ENCODE measurements around the gene CTNNBL1. TPM values are rescaled to one million over a fixed set of nuclear protein-coding genes. Genes with fewer than 3 reads are reported as not detected.
A peak's percentile ranks its signal among the peaks of the same experiment; 100 is the strongest.
"Not testable (repeated sequence)": the region's sequence is repeated elsewhere in the genome, so short reads cannot be mapped to it uniquely, and the experiment has no call there.

CTNNBL1 gene
- total RNA-seq, 1 donor from 2014 or later, result 63.4 TPM

DNA sequence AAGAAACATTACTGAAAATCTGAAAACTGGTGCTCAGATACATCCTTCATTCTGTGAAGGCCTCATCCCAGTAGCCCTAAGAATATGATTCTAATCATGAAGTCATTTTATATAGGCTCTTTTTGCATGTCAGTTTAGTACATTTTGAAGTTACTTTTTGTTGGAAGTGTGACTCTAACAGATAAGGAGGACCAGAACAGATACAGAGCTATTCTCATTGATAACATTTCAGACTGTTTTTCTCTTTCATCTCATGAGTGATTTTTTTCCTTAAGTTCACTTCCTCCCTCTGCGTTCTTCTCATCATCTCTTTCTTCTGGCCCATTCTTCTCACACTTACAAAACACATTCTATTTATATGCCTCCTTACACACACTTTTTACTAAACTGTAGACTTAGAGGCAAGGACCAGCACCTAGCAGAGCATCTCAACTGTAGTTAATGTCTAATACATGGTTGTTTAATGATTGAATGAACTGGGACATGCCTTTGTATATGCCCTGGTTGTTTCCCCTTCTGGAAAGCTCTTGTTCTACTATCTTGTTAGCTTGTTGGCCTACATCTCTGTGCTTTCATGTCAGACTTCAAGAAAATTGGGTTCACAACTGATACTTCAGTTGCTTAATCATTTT is 8.7 kb downstream of the CTNNBL1 start:
- ATAC-seq, result no peak
- intact Hi-C loops (cut with micrococcal nuclease), result no loop called here
- DNase-seq, result no peak

DNA sequence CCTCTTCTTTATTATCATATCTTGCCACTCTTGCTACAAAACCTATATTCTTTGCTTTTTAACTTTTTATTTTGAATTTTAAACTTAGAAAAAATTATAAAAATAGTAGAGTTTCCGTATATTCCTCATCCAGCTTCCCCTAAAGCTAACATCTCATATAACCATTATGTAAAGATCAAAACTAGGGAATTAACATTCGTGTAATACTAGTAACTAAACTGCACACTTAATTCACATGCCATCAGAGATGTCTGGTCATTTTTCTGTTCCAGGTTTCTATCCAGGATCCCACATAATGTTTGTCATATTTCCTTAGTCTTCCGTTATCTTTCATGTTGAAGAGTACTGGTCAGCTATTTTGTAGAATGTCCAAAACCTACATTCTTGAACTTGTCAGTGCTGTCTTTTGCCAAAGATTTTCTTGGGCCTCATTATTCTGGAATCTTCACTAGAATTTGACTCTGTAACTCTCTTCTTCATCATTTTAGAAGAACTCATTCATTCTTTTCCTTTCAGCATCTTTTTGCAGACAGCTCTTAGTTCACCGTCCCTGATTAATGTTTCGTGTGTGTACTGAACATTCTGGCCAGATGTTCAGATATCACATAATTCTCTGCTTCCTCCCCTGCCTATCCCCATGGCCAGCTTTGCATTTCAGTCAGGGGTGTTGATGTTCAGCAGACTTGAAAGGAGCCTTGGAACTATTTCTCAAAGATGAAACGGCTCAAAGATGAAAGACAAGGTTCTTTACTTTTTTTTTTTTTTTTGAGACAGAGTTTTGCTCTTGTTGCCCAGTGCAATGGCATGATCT is 9.4 kb downstream of the CTNNBL1 start:
- ATAC-seq, result no peak
- intact Hi-C loops (cut with micrococcal nuclease), result no loop called here
- no peak for DNase-seq

DNA sequence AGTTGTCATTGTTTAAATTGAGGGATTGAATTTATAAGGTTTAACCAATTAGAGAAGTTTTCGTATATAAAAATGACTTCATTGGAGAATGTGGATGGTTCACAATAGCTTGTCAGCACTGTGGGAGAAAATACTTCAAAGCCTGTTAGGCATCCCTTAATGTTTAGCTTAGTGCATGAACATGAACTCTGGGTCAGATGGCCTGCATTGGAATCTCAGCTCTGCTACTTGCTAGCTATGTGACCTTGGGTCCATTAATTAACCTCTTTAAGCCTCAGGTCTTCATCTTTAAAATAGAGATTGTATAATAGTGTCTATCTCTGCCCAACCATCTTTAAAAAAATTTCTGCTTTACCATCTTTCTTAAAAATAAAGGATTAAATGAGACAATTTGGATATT is 11.1 kb downstream of the CTNNBL1 start:
- ATAC-seq (no peak), DNase-seq (no peak)
- intact Hi-C loops (cut with micrococcal nuclease), result no loop called here

DNA sequence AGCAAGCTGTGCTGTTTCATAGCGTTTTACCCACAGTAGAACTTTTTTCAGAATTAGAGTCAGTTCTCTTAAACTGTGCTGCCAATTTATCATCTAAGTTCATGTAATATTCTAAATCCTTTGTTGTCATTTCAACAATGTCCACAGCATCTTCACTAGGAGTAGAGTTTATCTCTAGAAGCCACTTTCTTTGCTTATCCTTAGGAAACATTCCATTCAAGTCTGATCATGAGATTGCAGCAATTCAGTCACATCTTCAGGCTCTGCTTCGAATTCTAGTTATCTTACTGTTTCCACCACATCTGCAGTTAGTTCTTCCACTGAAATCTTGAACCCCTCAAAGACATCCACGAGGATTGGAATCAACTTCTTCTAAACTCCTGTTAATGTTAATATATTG is 12.5 kb downstream of the CTNNBL1 start:
- intact Hi-C loops (cut with micrococcal nuclease), result no loop called here
- no peak for ATAC-seq

DNA sequence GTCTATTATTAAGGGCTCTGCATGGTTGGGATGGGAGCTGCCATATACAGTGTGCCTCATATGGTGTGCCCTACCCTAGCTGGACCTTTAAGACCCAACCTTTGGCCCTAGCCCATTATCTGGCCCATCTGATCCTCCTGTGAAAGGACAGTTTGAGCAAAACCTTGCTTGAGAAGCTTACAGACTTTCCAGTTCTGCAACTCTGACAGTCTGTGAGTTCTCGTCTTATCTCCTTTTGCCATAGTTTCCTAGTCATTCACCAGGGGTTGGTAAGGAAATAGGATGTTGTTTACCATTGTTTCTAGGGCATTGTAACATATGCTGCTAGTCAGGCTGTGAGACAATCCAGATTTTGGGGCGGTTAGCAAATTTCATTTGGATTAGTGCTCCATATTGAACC is 17.2 kb downstream of the CTNNBL1 start:
- no peak for DNase-seq
- no peak for ATAC-seq
- intact Hi-C loops (cut with micrococcal nuclease), result no loop called here

More for the DNA sequence above, 12.5 kb downstream of the CTNNBL1 start:
- no peak for DNase-seq

DNA sequence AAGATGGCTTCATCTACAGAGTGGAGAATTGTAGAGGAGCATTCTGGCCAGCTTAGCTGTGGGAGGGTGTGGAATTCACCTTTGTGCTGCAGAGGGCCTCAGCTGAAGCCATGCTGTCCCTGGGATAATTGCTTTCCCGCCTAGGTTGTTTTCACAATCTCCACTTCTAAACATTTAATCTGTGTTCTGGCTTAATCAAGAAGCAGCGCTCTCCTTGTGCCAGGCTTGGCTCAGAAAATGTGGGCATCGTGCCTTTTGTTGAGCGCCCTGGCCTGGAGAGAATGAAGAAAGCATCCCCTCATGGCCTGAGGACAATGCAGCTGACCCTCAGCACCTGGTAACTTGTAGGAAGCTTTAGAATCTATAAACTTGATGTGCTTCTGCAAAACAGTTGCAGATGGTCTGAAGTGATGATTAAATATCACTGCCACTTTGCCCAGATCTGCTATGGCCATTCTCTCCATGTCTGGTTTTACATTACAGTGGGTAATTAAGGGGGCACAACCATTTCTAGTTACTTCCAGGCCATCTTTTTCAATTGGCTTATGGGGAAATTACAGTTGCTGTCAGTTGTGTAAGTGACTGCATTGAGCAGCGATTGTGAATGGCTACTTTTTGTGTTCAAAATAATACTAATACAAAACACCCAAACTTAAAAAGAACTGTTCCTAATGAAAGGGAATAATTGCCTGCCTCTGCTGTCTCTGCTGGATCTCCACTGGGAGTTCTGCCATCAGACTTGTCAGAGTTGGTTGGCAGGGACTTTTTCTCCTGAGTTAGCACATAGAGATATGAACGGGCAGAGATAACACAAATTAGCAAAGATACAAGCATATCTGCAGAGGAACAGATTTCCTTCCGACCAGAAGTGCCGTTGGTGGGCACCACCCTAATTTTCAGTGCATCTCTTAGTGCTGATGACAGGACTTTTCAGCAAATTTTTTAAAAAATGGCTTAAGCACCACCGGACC is 18.4 kb downstream of the CTNNBL1 start:
- ATAC-seq (peak; percentile 83), DNase-seq (peak; percentile 56)
- intact Hi-C loops (cut with micrococcal nuclease), result no loop called here

DNA sequence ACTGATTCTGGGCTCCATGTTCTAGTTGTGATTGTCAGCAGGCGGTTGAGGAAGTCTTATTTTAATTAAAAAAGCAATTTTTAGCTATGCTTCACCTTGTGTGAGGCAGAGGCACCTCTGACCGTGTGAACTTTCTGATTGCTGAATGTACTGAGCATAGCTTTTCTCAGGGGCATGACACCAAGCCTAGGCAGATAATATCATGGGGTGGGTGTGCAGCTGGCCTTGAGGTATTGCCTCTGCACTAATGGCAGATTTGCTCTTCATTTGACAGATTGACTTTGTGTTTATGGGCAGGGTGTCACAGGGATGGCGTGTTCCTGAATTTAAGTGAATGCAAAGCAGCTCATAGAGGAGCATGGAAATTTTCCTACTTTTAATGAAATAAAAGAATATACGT is 19.6 kb downstream of the CTNNBL1 start:
- ATAC-seq (no peak), DNase-seq (no peak)
- intact Hi-C loops (cut with micrococcal nuclease), result no loop called here

DNA sequence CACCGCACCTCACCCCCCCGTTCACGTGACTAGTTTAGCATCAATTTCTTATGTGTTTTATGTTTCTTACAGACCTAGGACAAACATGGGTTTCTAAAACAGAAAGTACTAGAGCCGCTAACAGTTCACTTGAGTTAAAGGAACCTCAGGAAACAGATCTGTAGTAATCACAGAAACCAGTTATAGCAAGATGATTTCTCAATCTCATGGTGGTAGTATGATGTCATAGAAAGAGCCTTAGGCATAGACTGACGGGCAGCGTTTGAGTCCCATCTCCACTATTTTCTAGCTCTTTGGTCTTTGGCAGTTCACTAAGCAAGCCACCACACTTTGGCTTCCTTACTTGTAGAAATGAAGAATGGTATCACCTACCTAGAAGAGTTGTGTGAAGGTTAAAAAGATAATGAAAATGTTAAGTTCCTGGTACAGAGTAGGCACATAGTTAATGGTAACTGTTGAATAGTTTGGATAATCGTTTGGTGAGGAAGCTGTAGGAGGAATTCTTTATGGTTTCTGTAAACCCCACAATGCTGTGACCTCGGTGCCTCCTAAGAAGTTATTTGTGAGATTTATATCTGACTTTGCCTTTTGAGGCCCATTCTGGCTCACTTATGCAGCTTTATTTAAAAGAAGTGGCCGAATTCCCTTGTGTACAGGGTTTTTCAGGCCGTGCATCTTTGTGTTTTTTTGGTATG is 21.3 kb downstream of the CTNNBL1 start:
- intact Hi-C loops (cut with micrococcal nuclease), result no loop called here
- DNase-seq (no peak), ATAC-seq (no peak)

DNA sequence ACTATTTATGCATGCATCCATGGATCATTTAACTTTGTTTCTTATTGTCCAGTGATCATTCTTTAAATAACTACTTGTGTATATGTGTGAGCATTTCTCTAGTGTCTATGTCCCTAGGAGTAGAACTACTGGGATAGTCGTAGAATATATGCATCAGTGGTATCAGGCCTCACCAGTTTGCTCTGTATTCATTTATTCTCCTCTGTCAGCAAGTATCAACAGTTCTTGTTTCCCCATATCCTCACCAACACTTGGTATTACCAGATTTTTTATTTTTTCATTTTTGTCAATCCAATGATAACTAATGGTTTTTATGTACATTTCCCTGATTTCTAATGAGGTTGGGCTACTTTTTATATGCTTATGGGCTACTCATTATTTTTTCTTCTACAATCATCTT is 27.9 kb downstream of the CTNNBL1 start:
- no peak for DNase-seq
- intact Hi-C loops (cut with micrococcal nuclease), result no loop called here
- ATAC-seq, result no peak

DNA sequence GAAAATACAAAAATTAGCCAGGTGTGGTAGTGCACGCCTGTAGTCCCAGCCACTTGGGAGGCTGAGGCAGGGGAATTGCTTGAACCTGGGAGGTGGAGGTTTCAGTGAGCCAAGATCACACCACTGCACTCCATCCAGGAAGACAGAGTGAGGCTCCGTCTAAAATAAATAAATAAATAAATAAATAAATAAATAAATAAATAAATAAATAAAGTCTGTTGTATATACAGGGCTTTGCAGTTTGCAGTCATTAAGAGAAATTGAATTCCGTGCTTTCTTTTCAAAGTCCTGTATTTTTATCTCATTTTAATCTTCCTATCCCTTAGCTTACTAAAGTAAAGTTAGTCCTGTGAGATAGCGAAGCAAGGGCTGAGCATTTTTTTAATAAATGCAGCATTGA is 28.5 kb downstream of the CTNNBL1 start:
- DNase-seq; intact Hi-C loops (cut with micrococcal nuclease); ATAC-seq: not testable (repeated sequence)

DNA sequence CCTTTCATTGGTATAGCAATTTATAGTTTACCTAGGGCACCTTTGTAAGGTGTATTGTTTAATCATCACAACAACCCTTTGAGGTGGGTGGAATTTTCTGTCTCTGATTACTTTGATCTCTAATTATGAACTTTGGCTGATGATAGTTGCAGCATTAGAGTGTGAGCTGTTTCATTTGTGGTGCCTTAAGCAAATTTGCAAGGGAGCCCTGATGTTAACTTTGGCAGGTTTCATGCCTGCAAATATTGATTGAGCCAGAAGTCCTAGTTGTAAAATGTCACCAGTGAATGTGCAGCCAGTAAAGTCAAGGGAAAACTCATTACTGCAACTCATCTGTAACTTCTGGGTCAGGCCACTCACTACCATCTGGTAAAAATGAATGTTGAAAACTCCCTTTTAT is 29.8 kb downstream of the CTNNBL1 start:
- no peak for ATAC-seq
- intact Hi-C loops (cut with micrococcal nuclease), result no loop called here
- no peak for DNase-seq

DNA sequence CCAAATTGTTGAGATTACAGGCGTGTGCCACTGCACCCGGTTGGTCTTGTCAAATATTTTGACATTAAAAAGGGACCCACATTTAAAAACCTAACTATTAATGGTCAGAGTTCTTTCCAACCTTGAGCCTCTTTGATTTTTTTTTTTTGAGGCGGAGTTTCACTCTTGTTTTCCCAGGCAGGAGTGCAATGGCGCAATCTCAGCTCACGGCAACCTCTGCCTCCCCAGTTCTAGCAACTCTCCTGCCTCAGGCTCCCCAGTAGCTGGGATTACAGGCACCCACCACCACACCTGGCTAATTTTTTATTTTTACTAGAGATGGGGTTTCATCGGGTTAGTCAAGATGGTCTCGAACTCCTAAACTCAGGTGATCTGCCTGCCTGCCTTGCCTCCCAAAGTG is 31.3 kb downstream of the CTNNBL1 start:
- ATAC-seq (no peak), DNase-seq (no peak)
- intact Hi-C loops (cut with micrococcal nuclease), result no loop called here

DNA sequence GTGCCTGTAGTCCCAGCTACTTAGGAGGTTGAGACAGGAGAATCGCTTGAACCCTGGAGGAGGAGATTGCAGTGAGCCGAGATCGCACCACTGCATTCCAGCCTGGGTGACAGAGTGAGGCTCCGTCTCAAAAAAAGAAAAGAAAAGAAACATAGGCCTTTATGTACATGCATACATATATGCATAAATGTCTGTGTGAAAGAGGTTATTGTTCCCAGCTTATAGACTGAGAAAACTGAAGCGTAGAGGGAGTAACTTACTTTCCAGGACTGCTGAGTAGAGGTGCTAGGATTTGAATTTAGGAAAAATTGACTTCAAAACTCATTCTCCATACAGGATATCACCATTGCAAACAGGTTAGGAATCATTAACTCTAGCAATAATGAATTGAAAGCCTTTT is 32.0 kb downstream of the CTNNBL1 start:
- DNase-seq (no peak), ATAC-seq (no peak)
- intact Hi-C loops (cut with micrococcal nuclease), result no loop called here

DNA sequence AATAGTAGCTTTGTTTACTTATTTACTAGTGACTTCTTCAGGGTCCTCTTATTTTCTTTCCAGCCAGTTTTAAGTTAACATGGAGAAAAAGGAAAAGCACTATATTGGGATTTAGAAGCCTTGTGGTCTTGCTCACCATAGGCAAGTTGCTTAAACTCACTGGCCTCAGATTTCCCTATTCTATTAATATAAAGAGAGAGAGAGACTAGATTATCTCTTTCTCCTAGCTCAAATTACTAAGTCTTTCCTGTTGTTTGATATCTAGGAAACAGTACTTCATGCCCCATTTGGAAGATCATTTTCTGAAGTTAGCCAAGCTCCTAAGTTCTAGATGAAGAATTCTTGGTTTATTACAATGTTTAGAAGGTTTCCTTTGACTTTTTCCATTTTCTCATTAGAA is 32.5 kb downstream of the CTNNBL1 start:
- intact Hi-C loops (cut with micrococcal nuclease), result no loop called here
- ATAC-seq, result no peak
- DNase-seq, result no peak

DNA sequence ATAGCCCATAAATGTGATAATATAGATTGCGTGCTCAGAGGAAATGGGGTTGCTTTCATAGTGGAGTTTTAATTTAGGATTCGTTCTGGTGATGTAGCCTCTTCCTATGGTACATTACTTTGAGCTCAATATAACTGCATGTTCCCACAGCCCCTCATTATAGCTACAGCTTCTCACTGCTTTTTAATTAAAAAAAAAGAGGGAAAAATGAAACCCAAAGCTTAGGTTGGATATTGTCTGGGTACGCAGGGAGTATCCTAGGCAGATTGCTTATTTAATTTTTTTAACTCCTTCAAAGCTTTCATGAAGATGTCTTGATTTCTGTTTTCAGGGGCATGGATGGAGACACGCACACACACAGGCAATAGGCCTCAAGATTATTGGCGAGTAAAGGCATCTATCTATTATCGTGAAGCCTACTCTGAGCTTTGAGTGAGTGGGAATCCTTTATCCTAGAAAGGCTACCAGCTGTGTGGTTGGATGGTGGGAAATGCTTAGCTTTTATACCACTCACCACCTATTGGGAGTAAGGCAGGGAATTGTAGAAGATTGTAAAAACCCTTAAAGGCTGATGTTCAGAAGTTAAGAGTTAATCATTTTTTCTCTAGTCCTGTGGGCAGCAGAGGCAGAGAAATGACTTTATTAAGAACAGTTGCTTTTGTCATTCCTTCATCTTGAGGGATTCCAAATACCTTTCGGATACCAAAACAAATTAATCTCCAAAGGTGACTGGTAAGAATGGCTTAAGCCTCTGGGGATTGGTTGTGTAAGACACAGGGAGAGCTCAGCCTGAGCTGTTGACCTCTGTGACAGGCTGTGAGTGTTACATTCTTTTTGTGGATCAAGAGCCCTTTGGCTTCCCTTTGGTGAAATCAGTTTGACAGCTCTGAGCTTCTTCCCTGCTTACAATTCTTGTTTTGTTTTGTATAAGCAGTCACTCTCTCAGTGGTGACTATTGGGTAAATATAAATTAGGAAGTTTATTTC is 33.4 kb downstream of the CTNNBL1 start:
- DNase-seq, result no peak
- intact Hi-C loops (cut with micrococcal nuclease), result no loop called here
- peak; percentile 88 for ATAC-seq

DNA sequence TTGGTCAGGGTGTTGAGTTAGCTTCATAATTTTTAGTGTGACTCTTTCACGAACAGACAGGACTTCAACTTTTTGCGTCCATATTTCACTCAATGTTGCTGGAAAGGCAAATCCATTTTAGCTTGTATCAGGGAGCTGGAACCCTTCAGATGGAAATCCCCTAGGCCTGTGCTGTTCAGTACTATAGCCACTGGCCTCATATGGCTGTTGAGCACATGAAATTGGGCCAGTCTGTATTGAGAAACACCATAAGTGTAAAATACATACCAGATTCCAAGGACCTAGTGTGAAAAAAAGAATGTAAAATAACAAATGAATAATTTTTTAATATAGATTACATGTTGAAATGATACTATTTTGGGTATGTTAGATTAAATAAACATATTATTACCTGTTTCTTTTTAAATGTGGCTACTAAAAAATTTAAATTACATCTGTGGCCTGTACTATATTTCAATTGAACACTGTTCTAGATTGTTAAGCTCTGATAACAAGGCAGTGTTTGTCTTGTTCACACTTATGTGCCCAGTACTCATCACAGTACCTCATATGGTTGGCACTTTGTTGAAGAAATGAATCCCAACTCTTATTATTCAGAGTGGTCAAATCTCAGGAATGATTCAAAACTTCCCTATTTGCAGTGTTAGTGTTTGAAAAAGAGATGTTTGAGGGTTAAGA is 34.3 kb downstream of the CTNNBL1 start:
- DNase-seq (no peak), ATAC-seq (peak; percentile 33)
- intact Hi-C loops (cut with micrococcal nuclease), result no loop called here

DNA sequence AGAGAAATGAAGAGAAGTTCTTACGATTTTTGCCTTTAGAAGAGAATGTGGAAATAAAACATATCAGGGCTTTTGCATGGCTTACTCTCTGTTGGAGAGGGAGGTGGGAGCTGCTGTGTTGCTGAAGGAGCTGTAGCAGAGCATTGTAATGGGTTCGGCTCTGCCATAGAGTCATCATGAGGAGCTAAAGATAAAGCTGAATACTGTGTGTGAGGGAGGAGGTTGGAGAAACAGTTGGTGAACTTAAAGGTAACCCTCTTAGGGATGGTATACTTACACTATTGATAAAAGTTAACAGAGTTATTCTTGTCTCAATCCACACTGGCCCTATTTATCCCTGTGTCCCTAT is 34.8 kb downstream of the CTNNBL1 start:
- intact Hi-C loops (cut with micrococcal nuclease), result no loop called here
- ATAC-seq, result peak; percentile 26
- no peak for DNase-seq

DNA sequence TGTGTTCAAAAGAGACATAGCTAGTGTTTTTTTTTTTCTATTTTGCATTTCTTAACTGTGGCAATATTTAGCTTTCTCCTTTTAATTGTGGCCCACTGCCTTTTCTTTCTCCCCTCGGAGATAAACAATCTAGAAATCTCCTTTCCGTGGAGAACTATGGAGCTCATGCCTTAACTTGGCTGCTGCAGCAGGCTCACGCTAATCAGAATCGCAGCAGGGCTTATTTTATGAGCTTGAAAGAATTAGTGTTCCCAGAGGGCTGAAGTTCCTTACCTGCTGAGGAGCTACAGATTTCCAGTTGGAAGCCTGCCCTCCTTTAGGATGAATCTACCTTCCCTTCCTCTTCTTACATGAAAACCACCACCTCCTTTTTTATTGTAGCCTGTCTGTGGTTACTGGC is 35.6 kb downstream of the CTNNBL1 start:
- no peak for ATAC-seq
- DNase-seq, result no peak
- intact Hi-C loops (cut with micrococcal nuclease), result no loop called here

Measured in left ventricle myocardium superior (tissue), 1 donor.